ENCODE measurements around the gene SDC1. TPM values are rescaled to one million over a fixed set of nuclear protein-coding genes. Genes with fewer than 3 reads are reported as not detected.
"Not testable (repeated sequence)": the region's sequence is repeated elsewhere in the genome, so short reads cannot be mapped to it uniquely, and the experiment has no call there.

The SDC1 gene
- total and polyA plus RNA-seq, 8 donors, result 16.0 to 140 (median 45.0) TPM

GRCh38 chr2:20257411-20257810 lies 32.5 kb upstream of the SDC1 start:
- Histone ChIP-seq H3K27ac (no peak overlapping the region), H3K9me3 (no peaks in the 10 kb centered on the region), H3K4me1 (no peaks in the 10 kb centered on the region), H3K36me3 (peaks cover 34 to 95% (median 88%) of the 10 kb centered on the region in 4 donors), H3K27me3 (no peaks in the 10 kb centered on the region), H3K4me3 (no peak overlapping the region)
- WGBS, 5 donors, result 94 to 98% (median 96%) methylated on average over 1 of the region's 1 CpG
- no peak for DNase-seq
- TF ChIP-seq POLR2AphosphoS5 (IDR thresholded peaks at IDR 0.05) (no peak), POLR2A (IDR thresholded peaks at IDR 0.05) (no peak), EP300 (IDR thresholded peaks at IDR 0.05) (no peak)
- intact Hi-C loops (cut with DNase I; ENCODE audit: low total_unique reads), result no loop called here

- no peak overlapping the region for H3K4me3 ChIP-seq
- intact Hi-C loops (cut with DNase I; ENCODE audit: low total_unique reads), result no loop called here
- no peaks in the 10 kb centered on the region for H3K9me3 ChIP-seq
- H3K36me3 ChIP-seq, result peaks cover 44 to 95% (median 89%) of the 10 kb centered on the region in 4 donors
- no peak overlapping the region for H3K27ac ChIP-seq
- no peaks in the 10 kb centered on the region for H3K4me1 ChIP-seq
- H3K27me3 ChIP-seq, result no peaks in the 10 kb centered on the region
- TF ChIP-seq POLR2A (IDR thresholded peaks at IDR 0.05) (no peak), POLR2AphosphoS5 (IDR thresholded peaks at IDR 0.05) (no peak)
- 89 to 94% (median 91%) methylated on average over 4 of the region's 4 CpGs for WGBS, 5 donors
- no peak for DNase-seq
These were observed 29.8 kb upstream of the SDC1 start for GRCh38 chr2:20254731-20255130.

GRCh38 chr2:20250436-20250835 lies 25.5 kb upstream of the SDC1 start:
- H3K36me3 ChIP-seq, result peaks cover 37 to 96% (median 94%) of the 10 kb centered on the region in 4 donors
- intact Hi-C loops (cut with DNase I; ENCODE audit: low total_unique reads), result no loop called here

GRCh38 chr2:20249170-20249569 lies 24.2 kb upstream of the SDC1 start:
- intact Hi-C loops (cut with DNase I; ENCODE audit: low total_unique reads), result no loop called here
- 81 to 91% (median 88%) methylated on average over 6 of the region's 6 CpGs for WGBS, 5 donors
- no peak overlapping the region for H3K4me3 ChIP-seq
- no peaks in the 10 kb centered on the region for H3K27me3 ChIP-seq
- no peaks in the 10 kb centered on the region for H3K4me1 ChIP-seq
- no peak for DNase-seq
- no peak overlapping the region for H3K27ac ChIP-seq
- peaks cover 26 to 85% (median 81%) of the 10 kb centered on the region in 4 donors for H3K36me3 ChIP-seq
- TF ChIP-seq CTCF (IDR thresholded peaks at IDR 0.05) (no peak), POLR2A (IDR thresholded peaks at IDR 0.05) (no peak), POLR2AphosphoS5 (IDR thresholded peaks at IDR 0.05) (no peak), EP300 (IDR thresholded peaks at IDR 0.05) (no peak)
- H3K9me3 ChIP-seq, result no peaks in the 10 kb centered on the region

More at GRCh38 chr2:20250436-20250835, 25.5 kb upstream of the SDC1 start:
- Histone ChIP-seq H3K4me3 (no peak overlapping the region), H3K4me1 (no peaks in the 10 kb centered on the region), H3K27ac (no peak overlapping the region), H3K9me3 (no peaks in the 10 kb centered on the region), H3K27me3 (no peaks in the 10 kb centered on the region)
- no peak for TF ChIP-seq POLR2A (IDR thresholded peaks at IDR 0.05)
- no peak for TF ChIP-seq POLR2AphosphoS5 (IDR thresholded peaks at IDR 0.05)
- TF ChIP-seq CTCF (IDR thresholded peaks at IDR 0.05), result no peak
- no peak for TF ChIP-seq EP300 (IDR thresholded peaks at IDR 0.05)
- DNase-seq, result no peak

- peaks cover 12 to 64% (median 60%) of the 10 kb centered on the region in 4 donors for H3K36me3 ChIP-seq
- H3K9me3 ChIP-seq, result no peaks in the 10 kb centered on the region
- no peak overlapping the region for H3K4me3 ChIP-seq
- no peak for DNase-seq
- no peaks in the 10 kb centered on the region for H3K27me3 ChIP-seq
- intact Hi-C loops (cut with DNase I; ENCODE audit: low total_unique reads), result no loop called here
- WGBS, 5 donors, result 95 to 100% (median 100%) methylated on average over 1 of the region's 1 CpG
- H3K4me1 ChIP-seq, result peaks cover 0 to 6% (median 3%) of the 10 kb centered on the region in 4 donors
- TF ChIP-seq EP300 (IDR thresholded peaks at IDR 0.05) (no peak), POLR2A (IDR thresholded peaks at IDR 0.05) (no peak), CTCF (IDR thresholded peaks at IDR 0.05) (no peak)
- no peak overlapping the region for H3K27ac ChIP-seq
These were observed 22.2 kb upstream of the SDC1 start for GRCh38 chr2:20247084-20247483.

GRCh38 chr2:20243637-20244036 lies 18.7 kb upstream of the SDC1 start:
- 69 to 82% (median 79%) methylated on average over 5 of the region's 5 CpGs for WGBS, 5 donors
- Histone ChIP-seq H3K4me1 (peaks cover 0 to 10% (median 6%) of the 10 kb centered on the region in 4 donors), H3K36me3 (peaks cover 0 to 29% (median 26%) of the 10 kb centered on the region in 4 donors)
- H3K27me3 ChIP-seq; DNase-seq; H3K4me3 ChIP-seq; intact Hi-C loops (cut with DNase I; ENCODE audit: low total_unique reads); H3K9me3 ChIP-seq; H3K27ac ChIP-seq: not testable (repeated sequence)
